Measurements from ENCODE around the gene PIK3CD.

- TF ChIP-seq CTCF (IDR thresholded peaks at IDR 0.05) (no peak), POLR2AphosphoS5 (IDR thresholded peaks at IDR 0.05; ENCODE audit: insufficient read depth in 1 of 2, low read depth in 1 of 2) (no peak), POLR2A (IDR thresholded peaks at IDR 0.05) (no peak)
These were observed 25.4 kb downstream of the PIK3CD start for GRCh38 chr1:9676815-9677393.

Measured in vagina (tissue), 2 donors.